Adrenal gland (tissue), 12 donors: ENCODE measurements around the gene FEZF2. TPM values are rescaled to one million over a fixed set of nuclear protein-coding genes. Genes with fewer than 3 reads are reported as not detected.

ENCODE experiments used
- DNase-seq, 7 donors: peaks; one replicate each; pipeline ENCODE4 v3.0.0-alpha.2; 2019 to 2020
- H3K27ac ChIP-seq, 5 donors: fragments of 200-600 bp; sonication (generic) in 4 of 5; 1 replicate in 3 of 5; 2 replicates in 2 of 5; pipeline versions ENCODE4 v1.5.1 to v1.8.0; 2016 to 2020; ENCODE audit warnings: mild to moderate bottlenecking in 1 of 5
- H3K27me3 ChIP-seq: fragments of 200-600 bp; 2 replicates; pipeline ENCODE4 v1.8.0; 2021
- H3K36me3 ChIP-seq, 2 donors: fragments of 200-600 bp; replicated peaks in 1 of 2; 1 replicate in 1 of 2; 2 replicates in 1 of 2; pipeline versions ENCODE4 v1.5.1 to v1.8.0; 2018 to 2022
- H3K4me1 ChIP-seq, 2 donors: fragments of 200-600 bp; replicated peaks in 1 of 2; 1 replicate in 1 of 2; 2 replicates in 1 of 2; pipeline versions ENCODE4 v1.5.1 to v1.8.0; 2018 to 2021
- H3K4me3 ChIP-seq, 4 donors: fragments of 200-600 bp; sonication (generic) in 3 of 4; one replicate each; pipeline ENCODE4 v1.5.1; 2016 to 2018
- H3K9me3 ChIP-seq, 3 donors: fragments of 200-600 bp; sonication (generic) in 1 of 3; replicated peaks in 1 of 3; 1 replicate in 2 of 3; 2 replicates in 1 of 3; pipeline versions ENCODE4 v1.5.1 to v1.8.0; 2016 to 2021
- CTCF ChIP-seq, 6 experiments: fragments of 450-650 bp in 4 of 6; fragments of 200-600 bp in 2 of 6; sonication (generic) in 1 of 6; IDR thresholded peaks; 1 replicate in 5 of 6; 2 replicates in 1 of 6; pipeline versions ENCODE4 v1.5.1 to v1.8.0; 2016 to 2021; ENCODE audit warnings: antibody characterized with exemption in 6 of 6, mild to moderate bottlenecking in 2 of 6, moderate library complexity in 1 of 6
- POLR2A ChIP-seq, 2 donors: fragments of 450-650 bp; IDR thresholded peaks; one replicate each; pipeline ENCODE4 v1.6.1; 2017; ENCODE audit warnings: antibody characterized with exemption in 2 of 2, mild to moderate bottlenecking in 2 of 2, moderate library complexity in 1 of 2
- WGBS, 4 donors: extraction: QIAGEN DNeasy Blood & Tissue Kit in 2 of 4; methylation state at CpG; one replicate each; pipeline versions ENCODE4 v1.1.5 to v1.1.7; 2013 to 2017; 5-methylcytosine and 5-hydroxymethylcytosine counted together
- intact Hi-C, 2 donors: fragments of 100-400 bp; cut with DNase I; formaldehyde crosslinking; loops; one replicate each; pipeline versions ENCODE4 v1.14.1 to v1.15.0; 2022 to 2023
- polyA plus RNA-seq, 3 donors: library from polyadenylated mRNA; stranded (reverse); fragments of 200-250 nt in 2 of 3; fragments of 350-450 nt in 1 of 3; fragmentation: Illumina TruSeq in 1 of 3; extraction: RNeasy Lipid Tissue Mini Kit (QIAGEN cat#74804) in 1 of 3; gene quantifications; one replicate each; pipeline ENCODE4 v1.2.3, GENCODE V29; 2013 to 2014
- total RNA-seq, 9 donors: library from RNA; depleted of rRNA in 4 of 9; stranded (reverse); fragments of >200 nt in 4 of 9; fragments of 120-200 nt in 1 of 9; fragmentation: NEBNext Ultra II Directional in 1 of 9; extraction: Animal tissue kit (Norgen Biotek cat#: 25700) in 1 of 9; gene quantifications; one replicate each; pipeline versions ENCODE4 v1.1.0 to v1.2.4, GENCODE V29; 2013 to 2023
- donor health status: healthy with polysubstance abuse.
- donor health status: Bipolar disorder and iron deficiency.
- donor health status: DM: yes; HTN: yes; CAD: no.
- donor health status: DM: no; HTN: no; CAD: no.
- donor health status: DM: no; HTN: no; CAD: no.
- donor health status: DM: yes; HTN: yes; CAD: no.

The FEZF2 gene
- total and polyA plus RNA-seq, 12 donors = not detected

GRCh38 chr3:62387251-62387650, 13.9 kb upstream of the FEZF2 start:
- no peak for DNase-seq
- Histone ChIP-seq H3K9me3 (no peaks in the 10 kb centered on the region), H3K27ac (no peak overlapping the region), H3K4me1 (peaks cover 0 to under 1% of the 10 kb centered on the region in 2 donors), H3K27me3 (peaks cover 7% of the 10 kb centered on the region), H3K4me3 (no peak overlapping the region), H3K36me3 (no peaks in the 10 kb centered on the region)
- intact Hi-C loops = no loop called here
- TF ChIP-seq CTCF (IDR thresholded peaks at IDR 0.05) = no peak
- no peak for TF ChIP-seq POLR2A (IDR thresholded peaks at IDR 0.05)
- WGBS, 4 donors = 78 to 86% (median 81%) methylated on average over 3 of the region's 3 CpGs

GRCh38 chr3:62379321-62379798, 6.0 kb upstream of the FEZF2 start:
- Histone ChIP-seq H3K9me3 (no peaks in the 10 kb centered on the region), H3K36me3 (no peaks in the 10 kb centered on the region), H3K27me3 (peaks cover 69% of the 10 kb centered on the region), H3K4me3 (no peak overlapping the region), H3K27ac (no peak overlapping the region), H3K4me1 (no peaks in the 10 kb centered on the region)
- no peak for TF ChIP-seq CTCF (IDR thresholded peaks at IDR 0.05)
- TF ChIP-seq POLR2A (IDR thresholded peaks at IDR 0.05) = no peak
- no peak for DNase-seq
- intact Hi-C loops = no loop called here
- WGBS, 4 donors = 3% methylated on average over 18 to 21 of the region's 21 CpGs

GRCh38 chr3:62378921-62379320, 5.6 kb upstream of the FEZF2 start:
- DNase-seq = no peak
- H3K4me3 ChIP-seq = no peak overlapping the region
- 5 to 10% (median 6%) methylated on average over 14 of the region's 14 CpGs for WGBS, 4 donors
- peaks cover 74% of the 10 kb centered on the region for H3K27me3 ChIP-seq
- no peaks in the 10 kb centered on the region for H3K9me3 ChIP-seq
- no peak overlapping the region for H3K27ac ChIP-seq
- intact Hi-C loops = no loop called here
- TF ChIP-seq CTCF (IDR thresholded peaks at IDR 0.05) (no peak), POLR2A (IDR thresholded peaks at IDR 0.05) (no peak)
- peaks cover 0 to 3% of the 10 kb centered on the region in 2 donors for H3K4me1 ChIP-seq
- H3K36me3 ChIP-seq = no peaks in the 10 kb centered on the region

GRCh38 chr3:62378311-62378789, 5.0 kb upstream of the FEZF2 start:
- no peak overlapping the region for H3K4me3 ChIP-seq
- no peak for TF ChIP-seq POLR2A (IDR thresholded peaks at IDR 0.05)
- no peak for TF ChIP-seq CTCF (IDR thresholded peaks at IDR 0.05)
- H3K9me3 ChIP-seq = no peaks in the 10 kb centered on the region
- DNase-seq = no peak
- H3K36me3 ChIP-seq = no peaks in the 10 kb centered on the region
- peaks cover 0 to 6% of the 10 kb centered on the region in 2 donors for H3K4me1 ChIP-seq
- intact Hi-C loops = no loop called here
- WGBS, 4 donors = 0 to 5% (median 4%) methylated on average over 11 to 29 of the region's 29 CpGs
- H3K27ac ChIP-seq = no peak overlapping the region
- peaks cover 78% of the 10 kb centered on the region for H3K27me3 ChIP-seq
